GM12891 (cell line): ENCODE results near the gene FAM222B.
A peak's percentile ranks its signal among the peaks of the same experiment; 100 is the strongest.
"Not testable (repeated sequence)": the region's sequence is repeated elsewhere in the genome, so short reads cannot be mapped to it uniquely, and the experiment has no call there.

Experiments
- DNase-seq: peaks from one replicate; pipeline ENCODE4 v3.0.0; 2011; ENCODE audit warnings: low spot score; ENCODE audit not compliant: insufficient read length
- FAIRE-seq: peaks from 2 replicates; lab custom pipeline; 2011; peaks lifted over from hg19 to GRCh38; lab: Jason Lieb, UNC
- PAX5 ChIP-seq: IDR thresholded peaks from 2 replicates; pipeline ENCODE4 v1.6.1; 2011; ENCODE audit warnings: low read length, moderate library complexity, mild to moderate bottlenecking; ENCODE audit not compliant: insufficient read depth, severe bottlenecking
- POLR2A ChIP-seq: IDR thresholded peaks from 2 replicates; pipeline ENCODE4 v1.6.1; 2011; ENCODE audit warnings: low read depth, low read length, control low read depth
- POLR2AphosphoS5 ChIP-seq: IDR thresholded peaks from 2 replicates; pipeline ENCODE4 v1.6.1; 2011; ENCODE audit warnings: low read depth, low read length, control low read depth
- POU2F2 ChIP-seq: IDR thresholded peaks from 2 replicates; pipeline ENCODE4 v1.6.1; 2011; ENCODE audit warnings: low read depth, mild to moderate bottlenecking, control low read depth, low read length, moderate library complexity
- SPI1 ChIP-seq: IDR thresholded peaks from 2 replicates; pipeline ENCODE4 v1.6.1; 2011; ENCODE audit warnings: low read depth, low read length, control low read depth
- TAF1 ChIP-seq: IDR thresholded peaks from 2 replicates; pipeline ENCODE4 v1.6.1; 2011; ENCODE audit warnings: low read depth, low read length, control low read depth

FAM222B gene

GRCh38 chr17:28812091-28812747 is 30.4 kb downstream of the FAM222B start:
- TF ChIP-seq PAX5 = no peak
- TF ChIP-seq POU2F2 = 0 out of 2 replicates have a peak, but pooled peaks have one; percentile 30
- no peak for TF ChIP-seq TAF1
- no peak for TF ChIP-seq SPI1
- TF ChIP-seq POLR2AphosphoS5 = peak; percentile 49
- 0 out of 2 replicates have a peak, but pooled peaks have one; percentile 63 for TF ChIP-seq POLR2A
- DNase-seq = peak; percentile 96
- peak; percentile 95 for FAIRE-seq

- DNase-seq = no peak
- no peak for TF ChIP-seq POLR2A
- TF ChIP-seq SPI1 = no peak
- TF ChIP-seq TAF1 = no peak
- no peak for TF ChIP-seq POLR2AphosphoS5
- no peak for TF ChIP-seq PAX5
- FAIRE-seq = no peak
Observed at GRCh38 chr17:28811651-28812090, 30.9 kb downstream of the FAM222B start.

- no peak for DNase-seq
- FAIRE-seq = no peak
- TF ChIP-seq SPI1 (no peak), POLR2A (no peak), POU2F2 (no peak), POLR2AphosphoS5 (no peak), TAF1 (no peak)
Observed at GRCh38 chr17:28810437-28810836, 32.2 kb downstream of the FAM222B start.

GRCh38 chr17:28807925-28808634 is 34.5 kb downstream of the FAM222B start:
- TF ChIP-seq POLR2A (no peak), POLR2AphosphoS5 (no peak), PAX5 (no peak), SPI1 (no peak; the same call in 1 of the 2 replicates), TAF1 (no peak), POU2F2 (no peak)
- DNase-seq = no peak
- no peak for FAIRE-seq

- no peak for TF ChIP-seq PAX5
- no peak for TF ChIP-seq POU2F2
- TF ChIP-seq SPI1 = no peak
- TF ChIP-seq POLR2A = no peak
- TF ChIP-seq TAF1 = no peak
- FAIRE-seq (no peak), DNase-seq (no peak)
Observed at GRCh38 chr17:28796062-28796461, 46.5 kb downstream of the FAM222B start.

GRCh38 chr17:28794846-28795441 is 47.6 kb downstream of the FAM222B start:
- FAIRE-seq = not testable (repeated sequence)

GRCh38 chr17:28792877-28793661 is 49.5 kb downstream of the FAM222B start:
- no peak for FAIRE-seq
- TF ChIP-seq POLR2AphosphoS5 (no peak), TAF1 (no peak), PAX5 (no peak), SPI1 (no peak), POU2F2 (no peak), POLR2A (no peak)

More at GRCh38 chr17:28794846-28795441, 47.6 kb downstream of the FAM222B start:
- DNase-seq = not testable (repeated sequence)

GRCh38 chr17:28788100-28788499 is 54.5 kb downstream of the FAM222B start:
- DNase-seq = no peak
- no peak for FAIRE-seq
- no peak for TF ChIP-seq SPI1
- TF ChIP-seq PAX5 = no peak
- no peak for TF ChIP-seq POU2F2
- no peak for TF ChIP-seq TAF1
- no peak for TF ChIP-seq POLR2AphosphoS5
- TF ChIP-seq POLR2A = no peak

More at GRCh38 chr17:28792877-28793661, 49.5 kb downstream of the FAM222B start:
- DNase-seq = no peak

GRCh38 chr17:28783161-28783560 is 59.4 kb downstream of the FAM222B start:
- TF ChIP-seq SPI1 (no peak), POLR2AphosphoS5 (no peak), TAF1 (no peak), PAX5 (no peak)
- no peak for FAIRE-seq
- no peak for DNase-seq

- DNase-seq, FAIRE-seq: not testable (repeated sequence)
Observed at GRCh38 chr17:28779601-28780000, 63.0 kb downstream of the FAM222B start.
